IMR-90 (cell line): ENCODE data around the gene TSPEAR. TPM values are rescaled to one million over a fixed set of nuclear protein-coding genes. Genes with fewer than 3 reads are reported as not detected.

Experiments
- ATAC-seq: fragments of 200-7000 bp; cut with Tn5 transposase; 2 replicates; pipeline ENCODE4 v1.9.1; 2020; ENCODE audit warnings: low read depth, mild to moderate bottlenecking, moderate library complexity
- BruUV-seq: library from RNA; stranded (reverse); fragments of 400-500 nt; replicated peaks from 2 replicates; lab custom pipeline; 2021; lab: Mats Ljungman, UMichigan
- CTCF ChIA-PET: fragments of 300-600 bp; formaldehyde crosslinking; extraction: SDS; loops from one replicate; lab custom pipeline; 2021; ENCODE audit warnings: antibody characterized with exemption; lab: Yijun Ruan, JAX
- POLR2A ChIA-PET: fragments of 300-600 bp; sonication (Branson Sonifier 250); formaldehyde crosslinking; loops from one replicate; lab custom pipeline; 2022; ENCODE audit warnings: antibody characterized with exemption; ENCODE audit not compliant: unreplicated experiment; lab: Charles Lee
- DNase-seq: peaks from one replicate; pipeline ENCODE4 v3.0.0; 2013
- H2AFZ ChIP-seq: replicated peaks from 2 replicates; pipeline ENCODE3; 2013; ENCODE audit warnings: low read length, mild to moderate bottlenecking; ENCODE audit not compliant: poor library complexity
- H2AK5ac ChIP-seq: 2 replicates; pipeline ENCODE4 v1.6.1; 2013; ENCODE audit warnings: low read depth, low read length, inconsistent platforms
- H2AK9ac ChIP-seq: replicated peaks from 2 replicates; pipeline ENCODE3; 2013; ENCODE audit warnings: mild to moderate bottlenecking, low read depth, low read length, moderate library complexity; ENCODE audit not compliant: poor library complexity
- H2BK120ac ChIP-seq: 2 replicates; pipeline ENCODE4 v1.6.1; 2013; ENCODE audit warnings: low read depth, low read length, inconsistent platforms
- H2BK15ac ChIP-seq: 3 replicates; pipeline ENCODE4 v1.6.1; 2013; ENCODE audit warnings: low read depth, low read length, inconsistent platforms
- H2BK20ac ChIP-seq: 2 replicates; pipeline ENCODE4 v1.6.1; 2013; ENCODE audit warnings: low read depth, mild to moderate bottlenecking, inconsistent platforms, low read length, moderate library complexity
- H2BK5ac ChIP-seq: 2 replicates; pipeline ENCODE4 v1.6.1; 2013; ENCODE audit warnings: mild to moderate bottlenecking, low read depth, low read length, inconsistent platforms; ENCODE audit not compliant: poor library complexity, severe bottlenecking
- H3K14ac ChIP-seq: replicated peaks from 2 replicates; pipeline ENCODE4 v1.6.1; 2013; ENCODE audit warnings: low read depth, low read length, inconsistent platforms
- H3K18ac ChIP-seq: 2 replicates; pipeline ENCODE4 v1.6.1; 2013; ENCODE audit warnings: low read depth, low read length, control low read depth
- H3K23ac ChIP-seq: 2 replicates; pipeline ENCODE4 v1.6.1; 2013; ENCODE audit warnings: low read depth, low read length, inconsistent platforms
- H3K27ac ChIP-seq: 2 replicates; pipeline ENCODE4 v1.5.1; 2013; ENCODE audit warnings: mild to moderate bottlenecking, control low read depth, low read length; ENCODE audit not compliant: insufficient read depth
- H3K27me3 ChIP-seq: 2 replicates; pipeline ENCODE4 v1.6.1; 2013; ENCODE audit warnings: low read length; ENCODE audit not compliant: control insufficient read depth, insufficient read depth
- H3K36me3 ChIP-seq: 2 replicates; pipeline ENCODE4 v1.6.1; 2013; ENCODE audit warnings: low read length, mixed read lengths; ENCODE audit not compliant: control insufficient read depth, insufficient read depth
- H3K4ac ChIP-seq: 2 replicates; pipeline ENCODE4 v1.6.1; 2013; ENCODE audit warnings: low read depth, low read length, inconsistent platforms
- H3K4me1 ChIP-seq: 2 replicates; pipeline ENCODE4 v1.6.1; 2013; ENCODE audit warnings: low read length, mixed read lengths; ENCODE audit not compliant: control insufficient read depth, insufficient read depth
- H3K4me2 ChIP-seq: 2 replicates; pipeline ENCODE4 v1.6.1; 2013; ENCODE audit warnings: low read depth, mild to moderate bottlenecking, control low read depth, low read length, moderate library complexity
- H3K4me3 ChIP-seq: 2 replicates; pipeline ENCODE4 v1.5.1; 2013; ENCODE audit warnings: low read depth, mild to moderate bottlenecking, control low read depth, low read length, moderate library complexity; ENCODE audit not compliant: insufficient read depth
- H3K56ac ChIP-seq: 2 replicates; pipeline ENCODE4 v1.6.1; 2013; ENCODE audit warnings: low read length, inconsistent platforms; ENCODE audit not compliant: insufficient read depth; ENCODE audit errors: extremely low read depth
- H3K79me1 ChIP-seq, 2 experiments: 2 replicates each; pipeline ENCODE4 v1.6.1; 2013; ENCODE audit warnings: low read length in 2 of 2, inconsistent platforms in 1 of 2, low read depth in 1 of 2
- H3K9ac ChIP-seq: 2 replicates; pipeline ENCODE4 v1.6.1; 2013; ENCODE audit warnings: low read depth, low read length, control low read depth
- H3K9me1 ChIP-seq: 2 replicates; pipeline ENCODE4 v1.6.1; 2013; ENCODE audit warnings: low read length, inconsistent platforms; ENCODE audit not compliant: insufficient read depth
- H3K9me3 ChIP-seq: 2 replicates; pipeline ENCODE4 v1.6.1; 2013; ENCODE audit warnings: low read length; ENCODE audit not compliant: control insufficient read depth, insufficient read depth
- H4K20me1 ChIP-seq: 2 replicates; pipeline ENCODE4 v1.6.1; 2013; ENCODE audit warnings: low read length, inconsistent platforms; ENCODE audit not compliant: insufficient read depth
- H4K5ac ChIP-seq: 2 replicates; pipeline ENCODE4 v1.6.1; 2013; ENCODE audit warnings: mild to moderate bottlenecking, low read depth, low read length, control low read depth
- H4K8ac ChIP-seq, 2 experiments: 2 replicates each; pipeline ENCODE4 v1.6.1; 2013; ENCODE audit warnings: low read depth in 2 of 2, low read length in 2 of 2, control low read depth in 1 of 2, inconsistent platforms in 1 of 2
- H4K91ac ChIP-seq: 2 replicates; pipeline ENCODE4 v1.6.1; 2013; ENCODE audit warnings: low read depth, low read length, inconsistent platforms; ENCODE audit not compliant: insufficient read depth
- BHLHE40 ChIP-seq: fragments of 150-350 bp; IDR thresholded peaks from 2 replicates; pipeline ENCODE4 v1.6.1; 2016; ENCODE audit warnings: mild to moderate bottlenecking, low read depth, low read length
- CEBPB ChIP-seq: IDR thresholded peaks from 2 replicates; pipeline ENCODE4 v1.6.1; 2012; ENCODE audit warnings: low read depth, low read length, improper control_type of control experiment
- CTCF ChIP-seq: conservative IDR thresholded peaks from 2 replicates; pipeline ENCODE4 v1.5.1; 2012; ENCODE audit warnings: mild to moderate bottlenecking, low read depth, low read length, improper control_type of control experiment
- MAFK ChIP-seq: IDR thresholded peaks from 2 replicates; pipeline ENCODE4 v1.6.1; 2012; ENCODE audit warnings: low read depth, low read length, improper control_type of control experiment
- MAZ ChIP-seq: IDR thresholded peaks from 2 replicates; pipeline ENCODE4 v1.6.1; 2012; ENCODE audit warnings: low read depth, mild to moderate bottlenecking, low read length, improper control_type of control experiment, moderate library complexity, borderline replicate concordance
- MXI1 ChIP-seq: IDR thresholded peaks from 2 replicates; pipeline ENCODE4 v1.6.1; 2012; ENCODE audit warnings: low read depth, mild to moderate bottlenecking, low read length, moderate library complexity, borderline replicate concordance
- NFE2L2 ChIP-seq: fragments of 150-350 bp; IDR thresholded peaks from 2 replicates; pipeline ENCODE4 v1.6.1; 2016; ENCODE audit warnings: low read depth, mild to moderate bottlenecking, low read length
- POLR2A ChIP-seq: IDR thresholded peaks from 2 replicates; pipeline ENCODE4 v1.6.1; 2012; ENCODE audit warnings: mild to moderate bottlenecking, low read depth, low read length
- RFX5 ChIP-seq: IDR thresholded peaks from 2 replicates; pipeline ENCODE4 v1.8.0; 2012; ENCODE audit warnings: low read depth, mild to moderate bottlenecking, low read length, moderate library complexity
- SMC3 ChIP-seq: fragments of 150-350 bp; IDR thresholded peaks from 2 replicates; pipeline ENCODE4 v1.6.1; 2016; ENCODE audit warnings: low read depth, mild to moderate bottlenecking, antibody characterized with exemption, low read length, moderate library complexity
- WGBS, 2 experiments: methylation state at CpG; one replicate each; pipeline versions ENCODE4 v1.1.5 to v1.1.7; 2013; ENCODE audit warnings: missing lambda C conversion rate in 2 of 2; ENCODE audit not compliant: insufficient read length in 1 of 2; ENCODE audit errors: extremely low coverage in 2 of 2; 5-methylcytosine and 5-hydroxymethylcytosine counted together
- dilution Hi-C: fragments of 300-500 bp; cut with HindIII; formaldehyde crosslinking; loops from one replicate; pipeline ENCODE4 v1.14.3; 2018; ENCODE audit warnings: low sequenced_read_pairs; ENCODE audit not compliant: unreplicated experiment
- in situ Hi-C: fragments of 300-500 bp; cut with MboI; formaldehyde crosslinking; loops from 3 replicates; pipeline ENCODE4 v1.14.3; 2019; ENCODE audit warnings: low sequenced_read_pairs, inconsistent platforms, mixed read lengths
- intact Hi-C: fragments of 100-400 bp; cut with micrococcal nuclease; formaldehyde crosslinking; loops from 2 replicates; pipeline ENCODE4 v1.10.0; 2022
- polyA plus RNA-seq, 3 experiments: library from polyadenylated mRNA; depleted of rRNA; stranded (reverse); fragments of >200 nt; gene quantifications; 2 replicates each; pipeline ENCODE4 v1.2.3, GENCODE V29; 2012; ENCODE audit warnings: low replicate concordance in 1 of 3
- total RNA-seq: library from RNA; depleted of rRNA; stranded (reverse); fragments of >200 nt; gene quantifications from 2 replicates; pipeline ENCODE4 v1.2.3, GENCODE V29; 2012

The TSPEAR gene
- total and polyA plus RNA-seq, 2 of the 4 experiments (the other 2 are of a cell fraction) = not detected

GRCh38 chr21:44549525-44550211 lies 161.7 kb downstream of the TSPEAR start:
- intact Hi-C loops = no loop called here
- Histone ChIP-seq H3K27me3 (peaks cover 12% of the 10 kb centered on the region), H3K56ac (no peak overlapping the region), H4K5ac (no peak overlapping the region), H2BK15ac (no peak overlapping the region), H3K4me2 (no peak overlapping the region), H3K18ac (no peak overlapping the region), H2BK5ac (no peak overlapping the region), H2AK9ac (no peak overlapping the region), H3K14ac (no peak overlapping the region), H4K91ac (no peak overlapping the region), H3K23ac (no peak overlapping the region), H3K4me3 (no peak overlapping the region), H3K27ac (no peak overlapping the region), H3K36me3 (no peaks in the 10 kb centered on the region), H2AFZ (no peak overlapping the region), H4K8ac (no peak overlapping the region), H3K79me1 (no peaks in the 10 kb centered on the region), H2BK20ac (no peak overlapping the region), H3K9me3 (peaks cover 2% of the 10 kb centered on the region; the same call in 1 of the 2 replicates), H3K9ac (no peak overlapping the region), H3K4ac (no peak overlapping the region), H4K20me1 (no peaks in the 10 kb centered on the region), H3K4me1 (no peaks in the 10 kb centered on the region), H2BK120ac (no peak overlapping the region), H3K9me1 (no peaks in the 10 kb centered on the region), H2AK5ac (no peak overlapping the region)
- 71% methylated on average over 14 of the region's 25 CpGs; no CpG with 5 or more reads in 1 of the 2 experiments for WGBS, 2 experiments
- ChIA-PET POLR2A (no interaction called here), CTCF (no interaction called here)
- no peak for ATAC-seq
- in situ Hi-C loops = no loop called here
- TF ChIP-seq POLR2A = no peak
- TF ChIP-seq RFX5 = no peak
- no peak for TF ChIP-seq SMC3
- TF ChIP-seq MAFK = no peak
- no peak for TF ChIP-seq NFE2L2
- no peak for TF ChIP-seq MXI1
- TF ChIP-seq BHLHE40 = no peak
- no peak for TF ChIP-seq CTCF
- TF ChIP-seq MAZ = no peak
- no peak for TF ChIP-seq CEBPB
- no peak for DNase-seq
- BruUV-seq = no TSS peak
- dilution Hi-C loops = no loop called here
